ENCODE results near the gene APBB2. TPM values are rescaled to one million over a fixed set of nuclear protein-coding genes. Genes with fewer than 3 reads are reported as not detected.
A peak's percentile ranks its signal among the peaks of the same experiment; 100 is the strongest.

APBB2 gene
- total RNA-seq, 4 donors from 2014 or later, result 47.5 to 99.9 (median 57.5) TPM

- Histone ChIP-seq H3K36me3 (peaks cover 0 to 21% (median 0%) of the 10 kb centered on the region in 3 donors), H3K4me1 (no peaks in the 10 kb centered on the region), H3K27me3 (no peaks in the 10 kb centered on the region), H3K9me3 (no peaks in the 10 kb centered on the region), H3K4me3 (no peak overlapping the region), H3K27ac (peak overlapping the region in 1 of 4 donors; percentile 32)
- no peak for TF ChIP-seq POLR2A (IDR thresholded peaks at IDR 0.05)
- DNase-seq, result no peak
Measured at GRCh38 chr4:40812386-40812785, 402.0 kb downstream of the APBB2 start.

GRCh38 chr4:40811956-40812355 is 402.4 kb downstream of the APBB2 start:
- no peak overlapping the region for H3K27ac ChIP-seq
- H3K4me3 ChIP-seq, result no peak overlapping the region
- no peak for DNase-seq
- peaks cover 0 to 21% (median 0%) of the 10 kb centered on the region in 3 donors for H3K36me3 ChIP-seq
- H3K27me3 ChIP-seq, result no peaks in the 10 kb centered on the region
- no peaks in the 10 kb centered on the region for H3K4me1 ChIP-seq
- no peaks in the 10 kb centered on the region for H3K9me3 ChIP-seq
- TF ChIP-seq POLR2A (IDR thresholded peaks at IDR 0.05), result no peak
- TF ChIP-seq CTCF (IDR thresholded peaks at IDR 0.05), result no peak

GRCh38 chr4:40808926-40809457 is 405.4 kb downstream of the APBB2 start:
- H3K27ac ChIP-seq, result no peak overlapping the region
- H3K27me3 ChIP-seq, result no peaks in the 10 kb centered on the region
- H3K9me3 ChIP-seq, result no peaks in the 10 kb centered on the region
- no peak overlapping the region for H3K4me3 ChIP-seq
- DNase-seq, result no peak
- TF ChIP-seq POLR2A (IDR thresholded peaks at IDR 0.05) (no peak), CTCF (IDR thresholded peaks at IDR 0.05) (no peak)
- H3K36me3 ChIP-seq, result peaks cover 0 to 7% (median 0%) of the 10 kb centered on the region in 3 donors
- no peaks in the 10 kb centered on the region for H3K4me1 ChIP-seq

DNA sequence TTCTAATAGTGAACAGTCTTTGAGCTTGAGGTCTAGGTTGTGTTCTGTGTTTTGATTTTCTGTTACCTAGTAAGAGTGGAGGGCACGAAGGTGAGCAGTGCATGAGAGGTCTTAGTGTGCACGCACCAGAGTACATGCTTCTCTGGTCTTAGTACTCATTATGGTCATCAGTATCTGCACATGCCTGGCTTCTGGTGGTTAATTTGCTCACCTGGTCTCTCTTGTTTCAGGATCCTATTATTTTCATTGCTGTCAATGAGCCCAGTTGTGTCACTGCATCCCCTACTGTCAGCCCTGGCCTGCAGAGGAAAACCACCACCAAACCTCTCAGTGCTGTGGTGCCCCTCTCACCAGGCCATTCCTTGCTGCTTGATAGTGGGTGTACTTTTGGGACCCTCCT is 409.7 kb downstream of the APBB2 start:
- DNase-seq, result no peak
- no peaks in the 10 kb centered on the region for H3K9me3 ChIP-seq
- no peak for TF ChIP-seq POLR2A (IDR thresholded peaks at IDR 0.05)
- H3K27ac ChIP-seq, result no peak overlapping the region
- H3K4me1 ChIP-seq, result no peaks in the 10 kb centered on the region
- H3K4me3 ChIP-seq, result no peak overlapping the region
- H3K27me3 ChIP-seq, result no peaks in the 10 kb centered on the region
- H3K36me3 ChIP-seq, result no peaks in the 10 kb centered on the region

DNA sequence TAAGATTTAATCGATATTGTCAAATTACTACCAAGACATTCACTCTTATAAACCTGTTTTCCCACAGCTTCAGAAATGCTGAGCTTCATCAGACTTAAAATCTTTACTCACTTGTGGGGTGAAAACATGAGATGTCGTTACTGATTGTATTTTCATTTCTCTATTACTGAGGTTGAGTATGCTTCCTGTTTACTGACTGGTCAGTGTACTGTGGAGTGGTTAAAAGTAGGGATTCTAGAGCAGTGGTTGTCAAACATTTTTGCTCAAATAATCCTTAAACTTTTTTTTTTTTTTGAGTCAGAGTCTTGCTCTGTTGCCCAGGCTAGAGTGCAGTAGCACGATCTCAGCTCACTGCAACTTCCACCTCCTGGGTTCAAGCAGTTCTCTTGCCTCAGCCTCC is 414.3 kb downstream of the APBB2 start:
- Histone ChIP-seq H3K4me3 (no peak overlapping the region), H3K4me1 (no peaks in the 10 kb centered on the region), H3K27ac (no peak overlapping the region), H3K9me3 (no peaks in the 10 kb centered on the region), H3K27me3 (no peaks in the 10 kb centered on the region), H3K36me3 (no peaks in the 10 kb centered on the region)
- no peak for TF ChIP-seq CTCF (IDR thresholded peaks at IDR 0.05)
- TF ChIP-seq POLR2A (IDR thresholded peaks at IDR 0.05), result no peak
- DNase-seq, result no peak

DNA sequence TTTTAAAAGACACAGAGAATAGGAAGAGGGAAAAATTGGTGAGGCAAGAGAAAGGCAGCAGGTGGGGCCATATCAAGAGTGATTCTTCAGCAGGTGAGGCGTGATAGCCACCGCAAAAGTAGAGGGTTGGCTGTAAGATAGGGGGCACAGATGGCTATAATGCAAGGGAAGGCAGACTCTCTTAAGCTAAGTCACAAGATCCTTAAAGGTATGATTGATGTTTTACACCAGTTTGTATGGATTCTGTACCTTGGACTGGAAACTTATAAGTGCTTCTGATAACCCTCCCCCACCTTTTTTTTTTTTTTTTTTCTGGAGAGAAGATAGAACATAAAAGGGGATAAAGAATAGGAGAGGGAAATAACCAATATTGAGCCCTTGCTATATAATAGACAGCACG is 424.6 kb downstream of the APBB2 start:
- Histone ChIP-seq H3K4me3 (no peak overlapping the region), H3K27me3 (no peaks in the 10 kb centered on the region), H3K36me3 (no peaks in the 10 kb centered on the region), H3K27ac (no peak overlapping the region), H3K9me3 (no peaks in the 10 kb centered on the region), H3K4me1 (no peaks in the 10 kb centered on the region)
- TF ChIP-seq POLR2A (IDR thresholded peaks at IDR 0.05) (no peak), CTCF (IDR thresholded peaks at IDR 0.05) (no peak)
- no peak for DNase-seq

- TF ChIP-seq CTCF (IDR thresholded peaks at IDR 0.05) (no peak), POLR2A (IDR thresholded peaks at IDR 0.05) (no peak)
Measured at GRCh38 chr4:40789031-40789430, 425.3 kb downstream of the APBB2 start.

More at GRCh38 chr4:40789031-40789430, 425.3 kb downstream of the APBB2 start:
- Histone ChIP-seq H3K9me3 (no peaks in the 10 kb centered on the region), H3K4me1 (no peaks in the 10 kb centered on the region), H3K4me3 (no peak overlapping the region), H3K27me3 (no peaks in the 10 kb centered on the region), H3K27ac (peak overlapping the region in 1 of 4 donors; percentile 22), H3K36me3 (no peaks in the 10 kb centered on the region)
- DNase-seq, result no peak
